ENCODE data around the gene TMEM198. TPM values are rescaled to one million over a fixed set of nuclear protein-coding genes. Genes with fewer than 3 reads are reported as not detected.

Gene TMEM198
- total and polyA plus RNA-seq, 2 experiments from 2014 or later, result 6.7 to 12.2 TPM

DNA sequence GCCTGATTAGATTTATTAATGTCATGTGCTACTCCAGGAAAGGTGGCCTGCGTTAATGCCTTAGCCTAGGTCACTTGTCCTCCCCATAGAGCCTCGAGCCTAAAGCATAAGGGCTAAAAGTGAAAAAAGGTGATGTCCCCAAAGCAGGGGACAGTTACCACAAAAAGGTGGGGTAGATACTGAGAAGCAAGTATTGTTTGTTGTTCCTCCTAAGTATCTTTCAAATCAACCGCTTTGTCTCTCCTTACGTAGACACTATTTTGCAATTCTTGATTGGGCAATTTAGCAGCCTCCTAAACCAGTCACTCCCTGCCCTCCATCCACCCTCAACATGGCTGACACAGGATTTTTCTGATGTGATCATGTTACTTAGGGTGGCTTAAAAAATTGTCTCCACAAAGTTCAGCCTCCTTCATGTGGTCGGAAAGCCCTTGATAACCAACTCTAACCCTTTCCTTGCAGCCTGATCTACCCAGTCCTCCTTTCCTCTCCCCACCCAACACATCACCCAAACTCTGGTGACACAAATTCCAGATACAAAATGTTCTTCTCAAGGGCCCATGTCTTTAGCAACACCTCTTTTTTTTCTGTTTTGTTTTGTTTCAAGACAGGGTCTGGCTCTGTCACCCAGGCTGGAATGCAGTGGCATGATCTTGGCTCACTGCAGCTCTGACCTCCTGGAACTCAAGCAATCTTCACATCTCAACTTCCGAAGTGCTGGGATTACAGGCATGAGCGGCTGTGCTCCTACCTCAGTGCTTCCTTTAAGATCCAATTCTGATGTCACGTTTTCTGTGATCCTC lies 35.2 kb downstream of the TMEM198 start:
- Histone ChIP-seq H3K4me3 (no peak overlapping the region), H3K4me1 (ENCODE audit: low read depth) (peaks cover 50% of the 10 kb centered on the region), H3K9me3 (ENCODE audit: low read depth) (no peaks in the 10 kb centered on the region), H3K27me3 (no peaks in the 10 kb centered on the region), H3K36me3 (no peaks in the 10 kb centered on the region), H3K27ac (peak overlapping the region; percentile 32)
- TF ChIP-seq, protein P1, sequence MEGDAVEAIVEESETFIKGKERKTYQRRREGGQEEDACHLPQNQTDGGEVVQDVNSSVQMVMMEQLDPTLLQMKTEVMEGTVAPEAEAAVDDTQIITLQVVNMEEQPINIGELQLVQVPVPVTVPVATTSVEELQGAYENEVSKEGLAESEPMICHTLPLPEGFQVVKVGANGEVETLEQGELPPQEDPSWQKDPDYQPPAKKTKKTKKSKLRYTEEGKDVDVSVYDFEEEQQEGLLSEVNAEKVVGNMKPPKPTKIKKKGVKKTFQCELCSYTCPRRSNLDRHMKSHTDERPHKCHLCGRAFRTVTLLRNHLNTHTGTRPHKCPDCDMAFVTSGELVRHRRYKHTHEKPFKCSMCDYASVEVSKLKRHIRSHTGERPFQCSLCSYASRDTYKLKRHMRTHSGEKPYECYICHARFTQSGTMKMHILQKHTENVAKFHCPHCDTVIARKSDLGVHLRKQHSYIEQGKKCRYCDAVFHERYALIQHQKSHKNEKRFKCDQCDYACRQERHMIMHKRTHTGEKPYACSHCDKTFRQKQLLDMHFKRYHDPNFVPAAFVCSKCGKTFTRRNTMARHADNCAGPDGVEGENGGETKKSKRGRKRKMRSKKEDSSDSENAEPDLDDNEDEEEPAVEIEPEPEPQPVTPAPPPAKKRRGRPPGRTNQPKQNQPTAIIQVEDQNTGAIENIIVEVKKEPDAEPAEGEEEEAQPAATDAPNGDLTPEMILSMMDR (IDR thresholded peaks at IDR 0.05; ENCODE audit: low read depth, low read length), result no peak
- DNase-seq (ENCODE audit: low read depth in 1 of 2, low spot score in 1 of 2), result peak in 1 of 2 donors; percentile 85

DNA sequence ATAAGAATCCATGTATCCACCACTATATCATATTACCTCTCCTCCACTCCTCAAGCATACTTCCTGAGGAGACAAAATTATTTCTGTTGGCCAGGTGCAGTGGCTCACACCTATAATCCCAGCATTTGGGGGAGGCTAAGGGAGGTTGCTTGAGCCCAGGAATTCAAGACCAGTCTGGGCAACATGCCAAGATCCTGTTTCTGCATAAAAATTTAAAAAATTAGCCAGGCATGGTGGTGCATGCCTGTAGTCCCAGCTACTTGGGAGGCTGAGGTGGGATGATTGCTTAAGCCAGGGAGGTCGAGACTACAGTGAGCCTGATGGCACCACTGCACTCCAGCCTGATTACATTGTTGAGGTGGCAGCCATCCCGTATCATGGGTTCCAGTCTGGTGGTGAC lies 37.5 kb downstream of the TMEM198 start:
- peaks cover 31% of the 10 kb centered on the region for H3K4me1 ChIP-seq (ENCODE audit: low read depth)
- no peaks in the 10 kb centered on the region for H3K9me3 ChIP-seq (ENCODE audit: low read depth)
- no peak overlapping the region for H3K4me3 ChIP-seq
- H3K36me3 ChIP-seq, result no peaks in the 10 kb centered on the region
- H3K27me3 ChIP-seq, result no peaks in the 10 kb centered on the region
- no peak overlapping the region for H3K27ac ChIP-seq
- TF ChIP-seq, protein P1 (IDR thresholded peaks at IDR 0.05; ENCODE audit: low read depth, low read length), result no peak
- DNase-seq (ENCODE audit: low read depth in 1 of 2, low spot score in 1 of 2), result no peak

DNA sequence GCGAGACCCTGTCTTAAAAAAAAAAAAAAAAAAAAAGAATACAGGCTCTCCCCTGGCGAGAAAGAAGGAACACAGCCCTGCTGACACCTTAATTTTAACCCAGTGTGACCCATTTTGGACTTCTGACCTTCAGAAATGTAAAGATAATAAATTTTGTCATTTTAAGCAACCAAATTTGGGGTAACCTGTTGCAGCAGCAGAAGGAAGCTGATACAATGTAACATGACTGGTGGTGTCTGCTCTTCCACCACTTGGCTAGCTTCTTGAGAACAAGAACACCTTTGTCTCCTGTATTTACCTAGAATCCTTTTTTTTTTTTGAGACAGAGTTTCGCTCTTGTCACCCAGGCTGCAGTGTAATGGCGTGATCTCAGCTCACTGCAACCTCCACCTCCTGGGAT lies 47.3 kb downstream of the TMEM198 start:
- Histone ChIP-seq H3K36me3 (no peaks in the 10 kb centered on the region), H3K9me3 (ENCODE audit: low read depth) (no peaks in the 10 kb centered on the region), H3K4me3 (no peak overlapping the region), H3K27me3 (no peaks in the 10 kb centered on the region), H3K27ac (no peak overlapping the region), H3K4me1 (ENCODE audit: low read depth) (peaks cover 14% of the 10 kb centered on the region)
- TF ChIP-seq, protein P1 (IDR thresholded peaks at IDR 0.05; ENCODE audit: low read depth, low read length), result no peak
- DNase-seq (ENCODE audit: low read depth in 1 of 2, low spot score in 1 of 2), result no peak

DNA sequence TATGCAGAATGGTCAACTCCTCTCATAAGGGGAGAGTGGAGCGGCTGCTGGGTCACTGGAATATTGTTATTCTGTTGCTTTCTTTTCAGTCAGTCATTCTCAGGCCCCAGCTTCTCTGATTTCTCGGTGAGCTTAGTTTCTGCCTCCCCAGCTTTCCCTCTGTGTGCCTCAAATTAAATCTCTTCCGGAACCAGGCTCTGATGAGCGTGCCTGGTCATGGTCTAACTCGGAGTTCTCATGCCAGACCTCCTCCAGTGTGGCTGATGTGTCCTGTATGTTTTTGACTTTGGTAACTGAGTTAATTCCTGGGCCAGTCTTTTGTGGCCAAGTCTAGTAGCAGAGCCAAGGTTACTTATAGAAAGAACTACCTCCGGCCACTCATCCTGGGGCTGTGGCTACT lies 48.9 kb downstream of the TMEM198 start:
- Histone ChIP-seq H3K9me3 (ENCODE audit: low read depth) (no peaks in the 10 kb centered on the region), H3K36me3 (no peaks in the 10 kb centered on the region), H3K4me1 (ENCODE audit: low read depth) (peaks cover 20% of the 10 kb centered on the region), H3K27ac (no peak overlapping the region), H3K4me3 (no peak overlapping the region), H3K27me3 (no peaks in the 10 kb centered on the region)
- TF ChIP-seq, protein P1 (IDR thresholded peaks at IDR 0.05; ENCODE audit: low read depth, low read length), result no peak
- DNase-seq (ENCODE audit: low read depth in 1 of 2, low spot score in 1 of 2), result no peak

DNA sequence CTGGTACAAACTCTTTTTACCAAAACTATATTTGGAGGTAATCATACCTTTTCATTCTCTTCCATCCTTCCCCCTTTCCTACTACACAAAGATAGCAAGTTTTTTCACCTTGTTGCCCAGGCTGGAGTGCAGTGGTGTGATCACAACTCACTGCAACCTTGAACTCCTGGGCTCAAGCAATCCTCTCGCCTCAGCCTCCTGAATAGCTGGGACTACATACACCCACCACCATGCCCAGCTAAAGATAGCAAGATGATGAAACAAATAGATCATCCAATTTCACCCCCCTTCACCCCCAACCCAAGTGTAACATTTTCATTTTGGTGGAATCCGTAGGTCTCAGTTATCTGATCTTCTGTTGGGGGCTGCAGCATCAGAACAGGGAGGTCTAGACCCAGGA lies 49.3 kb downstream of the TMEM198 start:
- TF ChIP-seq, protein P1 (IDR thresholded peaks at IDR 0.05; ENCODE audit: low read depth, low read length), result no peak
- Histone ChIP-seq H3K27me3 (no peaks in the 10 kb centered on the region), H3K4me1 (ENCODE audit: low read depth) (peaks cover 20% of the 10 kb centered on the region), H3K27ac (no peak overlapping the region), H3K4me3 (no peak overlapping the region), H3K36me3 (no peaks in the 10 kb centered on the region), H3K9me3 (ENCODE audit: low read depth) (no peaks in the 10 kb centered on the region)
- DNase-seq (ENCODE audit: low read depth in 1 of 2, low spot score in 1 of 2), result no peak
